ENCODE results near the gene SLC15A4. TPM values are rescaled to one million over a fixed set of nuclear protein-coding genes. Genes with fewer than 3 reads are reported as not detected.

SLC15A4 gene
- total and polyA plus RNA-seq, 8 donors = 0.89 to 37.8 (median 4.2) TPM

GRCh38 chr12:128784030-128784760 is 39.6 kb downstream of the SLC15A4 start:
- 69 to 77% (median 75%) methylated on average over 13 of the region's 13 CpGs for WGBS, 5 donors
- no peak for DNase-seq
- Histone ChIP-seq H3K4me3 (no peak overlapping the region), H3K27me3 (no peaks in the 10 kb centered on the region), H3K9me3 (peaks cover 0 to 3% (median 0%) of the 10 kb centered on the region in 4 donors), H3K4me1 (no peaks in the 10 kb centered on the region), H3K27ac (no peak overlapping the region), H3K36me3 (no peaks in the 10 kb centered on the region)
- intact Hi-C loops (cut with DNase I; ENCODE audit: low total_unique reads) = loop anchor here (5.0 kb wide), 1 partner anchor 1128 kb away; no protein-coding TSS in a partner anchor
- TF ChIP-seq POLR2A (IDR thresholded peaks at IDR 0.05) (no peak), POLR2AphosphoS5 (IDR thresholded peaks at IDR 0.05) (no peak), EP300 (IDR thresholded peaks at IDR 0.05) (no peak), CTCF (IDR thresholded peaks at IDR 0.05) (no peak)

GRCh38 chr12:128783129-128783574 is 40.6 kb downstream of the SLC15A4 start:
- no peaks in the 10 kb centered on the region for H3K27me3 ChIP-seq
- 59 to 73% (median 71%) methylated on average over 8 of the region's 8 CpGs for WGBS, 5 donors
- no peak overlapping the region for H3K27ac ChIP-seq
- H3K4me1 ChIP-seq = no peaks in the 10 kb centered on the region
- intact Hi-C loops (cut with DNase I; ENCODE audit: low total_unique reads) = loop anchor here (5.0 kb wide), 1 partner anchor 1129 kb away; no protein-coding TSS in a partner anchor
- H3K36me3 ChIP-seq = no peaks in the 10 kb centered on the region
- DNase-seq = no peak
- peaks cover 0 to 3% (median 0%) of the 10 kb centered on the region in 4 donors for H3K9me3 ChIP-seq
- TF ChIP-seq POLR2AphosphoS5 (IDR thresholded peaks at IDR 0.05) (no peak), CTCF (IDR thresholded peaks at IDR 0.05) (no peak), POLR2A (IDR thresholded peaks at IDR 0.05) (no peak), EP300 (IDR thresholded peaks at IDR 0.05) (no peak)
- no peak overlapping the region for H3K4me3 ChIP-seq

- Histone ChIP-seq H3K27ac (no peak overlapping the region), H3K4me3 (no peak overlapping the region), H3K9me3 (peaks cover 0 to 3% (median 0%) of the 10 kb centered on the region in 4 donors), H3K36me3 (no peaks in the 10 kb centered on the region), H3K27me3 (no peaks in the 10 kb centered on the region), H3K4me1 (no peaks in the 10 kb centered on the region)
- intact Hi-C loops (cut with DNase I; ENCODE audit: low total_unique reads) = loop anchor here (5.0 kb wide), 1 partner anchor 1132 kb away; no protein-coding TSS in a partner anchor
- no peak for DNase-seq
- TF ChIP-seq POLR2AphosphoS5 (IDR thresholded peaks at IDR 0.05) = no peak
- no peak for TF ChIP-seq CTCF (IDR thresholded peaks at IDR 0.05)
Observed at GRCh38 chr12:128779901-128780300, 43.9 kb downstream of the SLC15A4 start.

GRCh38 chr12:128772249-128772648 is 51.5 kb downstream of the SLC15A4 start:
- intact Hi-C loops (cut with DNase I; ENCODE audit: low total_unique reads) = no loop called here
- WGBS, 5 donors = 86 to 95% (median 91%) methylated on average over 10 of the region's 10 CpGs

More at GRCh38 chr12:128772249-128772648, 51.5 kb downstream of the SLC15A4 start:
- Histone ChIP-seq H3K9me3 (no peaks in the 10 kb centered on the region), H3K4me3 (no peak overlapping the region), H3K27me3 (peaks cover 0 to 20% (median 8%) of the 10 kb centered on the region in 3 donors), H3K27ac (no peak overlapping the region), H3K4me1 (no peaks in the 10 kb centered on the region), H3K36me3 (no peaks in the 10 kb centered on the region)
- TF ChIP-seq CTCF (IDR thresholded peaks at IDR 0.05) (no peak), POLR2AphosphoS5 (IDR thresholded peaks at IDR 0.05) (no peak), EP300 (IDR thresholded peaks at IDR 0.05) (no peak), POLR2A (IDR thresholded peaks at IDR 0.05) (no peak)
- DNase-seq = no peak

Measured in stomach (tissue), 9 donors.